HepG2 (cell line): ENCODE results near the gene ISG20. TPM values are rescaled to one million over a fixed set of nuclear protein-coding genes. Genes with fewer than 3 reads are reported as not detected.

Experiments used
- AKAP8 ChIP-seq: sonication (generic); formaldehyde crosslinking; IDR thresholded peaks from 2 replicates; pipeline ENCODE4 v1.5.1; 2020; ENCODE audit warnings: mild to moderate bottlenecking, missing genetic modification reagents
- BCL6 ChIP-seq: IDR thresholded peaks from 2 replicates; pipeline ENCODE4 v1.6.1; 2016; ENCODE audit warnings: missing genetic modification reagents, missing compliant biosample characterization
- CEBPB ChIP-seq: IDR thresholded peaks from 2 replicates; pipeline ENCODE4 v1.6.1; 2011; ENCODE audit warnings: low read depth, low read length, improper control_type of control experiment, borderline replicate concordance
- EED ChIP-seq: sonication (generic); formaldehyde crosslinking; IDR thresholded peaks from 2 replicates; pipeline ENCODE4 v1.5.0; 2020; ENCODE audit warnings: mild to moderate bottlenecking, missing genetic modification reagents
- HOXA5 ChIP-seq: sonication (generic); formaldehyde crosslinking; IDR thresholded peaks from 2 replicates; pipeline ENCODE4 v1.4.0; 2020; ENCODE audit warnings: missing genetic modification reagents
- KDM1A ChIP-seq: IDR thresholded peaks from 2 replicates; pipeline ENCODE4 v1.6.1; 2016; ENCODE audit warnings: missing compliant biosample characterization
- LCORL ChIP-seq, 2 experiments: fragments of 450-650 bp in 1 of 2; sonication (generic) in 1 of 2; formaldehyde crosslinking in 1 of 2; IDR thresholded peaks; 2 replicates each; pipeline versions ENCODE4 v1.5.0 to v1.6.1; 2017 to 2020; ENCODE audit warnings: antibody characterized with exemption in 1 of 2, missing genetic modification reagents in 1 of 2
- MAZ ChIP-seq, 2 experiments: sonication (generic) in 1 of 2; formaldehyde crosslinking in 1 of 2; IDR thresholded peaks; 2 replicates each; pipeline versions ENCODE4 v1.5.0 to v1.6.1; 2012 to 2020; ENCODE audit warnings: low read depth in 2 of 2, mild to moderate bottlenecking in 2 of 2, borderline replicate concordance in 1 of 2, improper control_type of control experiment in 1 of 2, low read length in 1 of 2, missing genetic modification reagents in 1 of 2, moderate library complexity in 1 of 2
- RFX3 ChIP-seq: IDR thresholded peaks from 2 replicates; pipeline ENCODE4 v1.6.1; 2016; ENCODE audit warnings: missing biosample characterization, missing genetic modification reagents
- RFXAP ChIP-seq: sonication (generic); formaldehyde crosslinking; IDR thresholded peaks from 2 replicates; pipeline ENCODE4 v1.4.0; 2020; ENCODE audit warnings: missing genetic modification reagents, borderline replicate concordance
- SAP130 ChIP-seq: IDR thresholded peaks from 2 replicates; pipeline ENCODE4 v1.6.1; 2016; ENCODE audit warnings: low read depth
- SOX13 ChIP-seq, 3 experiments: fragments of 450-650 bp in 1 of 3; sonication (generic) in 1 of 3; formaldehyde crosslinking in 1 of 3; IDR thresholded peaks in 2 of 3; conservative IDR thresholded peaks in 1 of 3; 2 replicates each; pipeline versions ENCODE4 v1.5.0 to v1.6.1; 2016 to 2020; ENCODE audit warnings: antibody characterized with exemption in 1 of 3, mild to moderate bottlenecking in 1 of 3, missing compliant biosample characterization in 1 of 3, missing genetic modification reagents in 1 of 3, moderate library complexity in 1 of 3
- SP5 ChIP-seq: IDR thresholded peaks from 2 replicates; pipeline ENCODE4 v1.6.1; 2016; ENCODE audit warnings: low read depth, borderline replicate concordance
- TCF12 ChIP-seq, 2 experiments: fragments of 450-650 bp in 1 of 2; sonication (generic) in 1 of 2; formaldehyde crosslinking in 1 of 2; IDR thresholded peaks; 2 replicates each; pipeline versions ENCODE4 v1.6.1 to v1.8.0; 2017 to 2022; ENCODE audit warnings: antibody characterized with exemption in 1 of 2, mild to moderate bottlenecking in 1 of 2, missing genetic modification reagents in 1 of 2, moderate library complexity in 1 of 2
- ZKSCAN1 ChIP-seq: fragments of 150-350 bp; IDR thresholded peaks from 2 replicates; pipeline ENCODE4 v1.6.1; 2014; ENCODE audit warnings: low read length
- ZNF160 ChIP-seq: sonication (generic); formaldehyde crosslinking; IDR thresholded peaks from 2 replicates; pipeline ENCODE4 v1.8.0; 2022; ENCODE audit warnings: mild to moderate bottlenecking, inconsistent platforms, missing genetic modification reagents
- ZNF441 ChIP-seq: sonication (generic); formaldehyde crosslinking; IDR thresholded peaks from 2 replicates; pipeline ENCODE4 v1.7.0; 2021; ENCODE audit warnings: missing genetic modification reagents, borderline replicate concordance
- ZNF780A ChIP-seq: sonication (generic); formaldehyde crosslinking; IDR thresholded peaks from 2 replicates; pipeline ENCODE4 v1.8.0; 2022; ENCODE audit warnings: mild to moderate bottlenecking, missing genetic modification reagents, moderate library complexity
- polyA plus RNA-seq, 8 experiments: library from polyadenylated mRNA; depleted of rRNA in 3 of 8; stranded (reverse) in 7 of 8; unstranded in 1 of 8; fragments of >200 nt; fragmentation: Illumina TruSeq in 4 of 8; extraction: Trizol in 4 of 8; gene quantifications; 2 replicates each; pipeline versions ENCODE4 v1.2.1 to v1.2.3, GENCODE V29; 2011 to 2016; ENCODE audit warnings: low read depth in 4 of 8, missing spikeins in 1 of 8, mixed read lengths in 1 of 8; ENCODE audit not compliant: insufficient read depth in 1 of 8
- total RNA-seq, 5 experiments: library from RNA; depleted of rRNA; stranded (reverse); fragments of >200 nt; fragmentation: Illumina TruSeq; extraction: Trizol; gene quantifications; 2 replicates each; pipeline ENCODE4 v1.2.3, GENCODE V29; 2016; ENCODE audit warnings: low read depth in 1 of 5
- TF ChIP-seq, protein P1 (sequence below): sonication (generic); formaldehyde crosslinking; IDR thresholded peaks from 2 replicates; pipeline ENCODE4 v1.8.0; 2022; ENCODE audit warnings: missing genetic modification reagents, mild to moderate bottlenecking, inconsistent platforms, borderline replicate concordance
- TF ChIP-seq, protein P2 (sequence below): IDR thresholded peaks from 2 replicates; pipeline ENCODE4 v1.6.1; 2016; ENCODE audit warnings: missing biosample characterization, missing genetic modification reagents, low read depth
- TF ChIP-seq, protein P3 (sequence below): sonication (generic); formaldehyde crosslinking; IDR thresholded peaks from 2 replicates; pipeline ENCODE4 v1.9.0; 2021; ENCODE audit warnings: missing genetic modification reagents, borderline replicate concordance

The ISG20 gene
- total and polyA plus RNA-seq, 2 of the 13 experiments (the other 11 are each of a cell fraction or from before 2014, with no cell fraction given), result 6.3 to 31.5 TPM

DNA sequence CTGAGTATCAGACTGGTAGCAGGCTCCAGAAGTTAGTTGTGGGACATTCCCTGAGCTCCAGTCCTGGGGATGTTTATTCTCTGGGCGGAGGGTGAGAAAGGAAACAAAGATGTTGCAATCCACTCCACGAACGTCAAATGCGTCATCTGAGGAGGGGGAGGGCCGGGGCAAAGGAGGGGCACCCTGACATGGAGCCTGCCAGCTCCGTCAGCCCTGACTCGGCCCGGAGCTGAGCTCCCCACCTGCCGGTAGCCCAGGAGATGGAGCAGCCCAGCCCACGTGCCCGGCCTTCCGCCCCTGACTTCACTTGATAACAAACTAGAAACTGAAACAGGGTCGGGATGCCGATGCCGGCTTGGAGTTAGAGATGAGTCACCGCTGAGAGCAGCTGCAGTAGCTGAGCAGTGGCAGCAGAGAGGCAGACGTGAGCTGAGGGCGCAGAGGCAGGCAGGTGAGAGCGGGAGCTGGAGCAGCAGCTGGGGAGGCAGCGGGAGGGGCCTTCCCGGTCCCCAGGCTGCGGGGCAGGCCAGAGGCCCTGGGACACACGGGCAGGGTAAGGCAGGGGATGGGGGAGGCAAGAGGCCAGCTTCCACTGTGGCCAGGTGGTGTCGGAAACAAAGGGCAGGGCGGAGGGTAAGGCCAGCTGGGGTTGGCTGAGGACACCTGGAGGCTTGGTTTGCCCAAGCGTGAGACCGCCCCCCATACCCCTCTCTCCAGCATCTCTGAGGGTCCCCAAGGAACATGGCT, at the start of gene ISG20 (continued):
- TF ChIP-seq SP5, result peak; percentile 71; the same call in 1 of the 2 replicates
- TF ChIP-seq RFX3 (CRISPR knock-in tag), result no peak
- TF ChIP-seq ZNF160 (CRISPR knock-in tag), result 0 out of 2 replicates have a peak, but pooled peaks have one; percentile 36
- no peak for TF ChIP-seq KDM1A (CRISPR knock-in tag)
- no peak for TF ChIP-seq SOX13 (IDR thresholded peaks at IDR 0.05)
- peak in 1 of 2 experiments; percentile 61; a peak in 1 of 4 replicates for TF ChIP-seq SOX13 (CRISPR knock-in tag; conservative IDR thresholded peaks at IDR 0.05 in 1 of 2, IDR thresholded peaks at IDR 0.05 in 1 of 2)
- no peak for TF ChIP-seq TCF12 (IDR thresholded peaks at IDR 0.05)
- TF ChIP-seq TCF12 (CRISPR knock-in tag; IDR thresholded peaks at IDR 0.05), result no peak
- TF ChIP-seq, protein P1, sequence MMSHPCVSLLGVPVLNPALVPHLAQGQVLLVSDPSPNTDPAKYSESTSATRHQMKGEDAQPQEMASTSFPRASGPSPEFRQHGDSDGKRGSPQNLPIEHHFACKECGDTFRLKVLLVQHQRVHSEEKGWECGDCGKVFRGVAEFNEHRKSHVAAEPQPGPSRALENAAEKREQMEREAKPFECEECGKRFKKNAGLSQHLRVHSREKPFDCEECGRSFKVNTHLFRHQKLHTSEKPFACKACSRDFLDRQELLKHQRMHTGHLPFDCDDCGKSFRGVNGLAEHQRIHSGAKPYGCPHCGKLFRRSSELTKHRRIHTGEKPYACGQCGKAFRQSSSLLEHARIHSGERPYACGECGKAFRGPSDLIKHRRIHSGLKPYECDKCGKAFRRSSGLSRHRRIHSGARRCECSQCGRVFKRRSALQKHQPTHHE (CRISPR knock-in tag), result peak; percentile 61; the same call in 1 of the 2 replicates
- TF ChIP-seq BCL6 (CRISPR knock-in tag), result peak; percentile 44; the same call in 1 of the 2 replicates
- peak; percentile 75 for TF ChIP-seq ZNF441 (CRISPR knock-in tag)
- peak; percentile 74; the same call in 1 of the 2 replicates for TF ChIP-seq EED (CRISPR knock-in tag)
- peak; percentile 88; the same call in 1 of the 2 replicates for TF ChIP-seq MAZ (IDR thresholded peaks at IDR 0.05; ENCODE audit: borderline replicate concordance, low read depth, low read length)
- peak; percentile 71; the same call in 1 of the 2 replicates for TF ChIP-seq MAZ (CRISPR knock-in tag; IDR thresholded peaks at IDR 0.05; ENCODE audit: low read depth)
- TF ChIP-seq RFXAP (CRISPR knock-in tag), result peak; percentile 64; the same call in 1 of the 2 replicates
- TF ChIP-seq CEBPB, result peak; percentile 98
- peak; percentile 66; the same call in 1 of the 2 replicates for TF ChIP-seq ZNF780A (CRISPR knock-in tag)
- peak; percentile 98 for TF ChIP-seq SAP130
- TF ChIP-seq, protein P2, sequence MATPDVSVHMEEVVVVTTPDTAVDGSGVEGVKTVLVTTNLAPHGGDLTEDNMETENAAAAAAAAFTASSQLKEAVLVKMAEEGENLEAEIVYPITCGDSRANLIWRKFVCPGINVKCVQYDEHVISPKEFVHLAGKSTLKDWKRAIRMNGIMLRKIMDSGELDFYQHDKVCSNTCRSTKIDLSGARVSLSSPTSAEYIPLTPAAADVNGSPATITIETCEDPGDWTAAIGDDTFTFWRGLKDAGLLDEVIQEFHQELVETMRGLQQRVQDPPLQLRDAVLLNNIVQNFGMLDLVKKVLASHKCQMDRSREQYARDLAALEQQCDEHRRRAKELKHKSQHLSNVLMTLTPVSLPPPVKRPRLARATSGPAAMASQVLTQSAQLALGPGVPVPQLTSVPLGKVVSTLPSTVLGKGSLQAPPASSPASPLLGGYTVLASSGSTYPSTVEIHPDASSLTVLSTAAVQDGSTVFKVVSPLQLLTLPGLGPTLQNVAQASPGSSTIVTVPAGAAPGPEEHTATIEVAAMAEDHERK (CRISPR knock-in tag), result peak; percentile 59
- peak; percentile 75 for TF ChIP-seq HOXA5 (CRISPR knock-in tag)
- no peak for TF ChIP-seq ZKSCAN1
- TF ChIP-seq AKAP8 (CRISPR knock-in tag), result 0 out of 2 replicates have a peak, but pooled peaks have one; percentile 58
- TF ChIP-seq, protein P3, sequence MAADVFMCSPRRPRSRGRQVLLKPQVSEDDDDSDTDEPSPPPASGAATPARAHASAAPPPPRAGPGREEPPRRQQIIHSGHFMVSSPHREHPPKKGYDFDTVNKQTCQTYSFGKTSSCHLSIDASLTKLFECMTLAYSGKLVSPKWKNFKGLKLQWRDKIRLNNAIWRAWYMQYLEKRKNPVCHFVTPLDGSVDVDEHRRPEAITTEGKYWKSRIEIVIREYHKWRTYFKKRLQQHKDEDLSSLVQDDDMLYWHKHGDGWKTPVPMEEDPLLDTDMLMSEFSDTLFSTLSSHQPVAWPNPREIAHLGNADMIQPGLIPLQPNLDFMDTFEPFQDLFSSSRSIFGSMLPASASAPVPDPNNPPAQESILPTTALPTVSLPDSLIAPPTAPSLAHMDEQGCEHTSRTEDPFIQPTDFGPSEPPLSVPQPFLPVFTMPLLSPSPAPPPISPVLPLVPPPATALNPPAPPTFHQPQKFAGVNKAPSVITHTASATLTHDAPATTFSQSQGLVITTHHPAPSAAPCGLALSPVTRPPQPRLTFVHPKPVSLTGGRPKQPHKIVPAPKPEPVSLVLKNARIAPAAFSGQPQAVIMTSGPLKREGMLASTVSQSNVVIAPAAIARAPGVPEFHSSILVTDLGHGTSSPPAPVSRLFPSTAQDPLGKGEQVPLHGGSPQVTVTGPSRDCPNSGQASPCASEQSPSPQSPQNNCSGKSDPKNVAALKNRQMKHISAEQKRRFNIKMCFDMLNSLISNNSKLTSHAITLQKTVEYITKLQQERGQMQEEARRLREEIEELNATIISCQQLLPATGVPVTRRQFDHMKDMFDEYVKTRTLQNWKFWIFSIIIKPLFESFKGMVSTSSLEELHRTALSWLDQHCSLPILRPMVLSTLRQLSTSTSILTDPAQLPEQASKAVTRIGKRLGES (CRISPR knock-in tag), result 0 out of 2 replicates have a peak, but pooled peaks have one; percentile 49
- TF ChIP-seq LCORL (IDR thresholded peaks at IDR 0.05), result no peak
- TF ChIP-seq LCORL (CRISPR knock-in tag; IDR thresholded peaks at IDR 0.05), result peak; percentile 89
